Neuronal stem cell (in vitro differentiated cells): ENCODE data around the gene DEDD2.

Experiments used
- DNase-seq: peaks from one replicate; pipeline ENCODE4 v3.0.0-alpha.2; 2013; ENCODE audit warnings: low spot score
- H2AFZ ChIP-seq: one replicate; pipeline ENCODE4 v1.6.1; 2013; ENCODE audit warnings: mild to moderate bottlenecking, low read length, inconsistent platforms
- H2AK5ac ChIP-seq: 2 replicates; pipeline ENCODE4 v1.6.1; 2013; ENCODE audit warnings: low read depth, mild to moderate bottlenecking, inconsistent platforms, low read length, moderate library complexity, mixed read lengths
- H2BK120ac ChIP-seq: 2 replicates; pipeline ENCODE4 v1.6.1; 2013; ENCODE audit warnings: low read depth, mild to moderate bottlenecking, inconsistent platforms, low read length, moderate library complexity, mixed read lengths
- H2BK12ac ChIP-seq: one replicate; pipeline ENCODE4 v1.6.1; 2013; ENCODE audit warnings: low read length, inconsistent platforms
- H2BK15ac ChIP-seq: 2 replicates; pipeline ENCODE4 v1.6.1; 2013; ENCODE audit warnings: mild to moderate bottlenecking, low read length, inconsistent platforms, mixed read lengths
- H2BK5ac ChIP-seq: one replicate; pipeline ENCODE4 v1.6.1; 2013; ENCODE audit warnings: inconsistent platforms, mild to moderate bottlenecking, low read length, moderate library complexity
- H3K14ac ChIP-seq: one replicate; pipeline ENCODE4 v1.6.1; 2013; ENCODE audit warnings: low read length, inconsistent platforms
- H3K18ac ChIP-seq: 2 replicates; pipeline ENCODE4 v1.6.1; 2013; ENCODE audit warnings: low read length, inconsistent platforms
- H3K23ac ChIP-seq: 2 replicates; pipeline ENCODE4 v1.6.1; 2013; ENCODE audit warnings: low read depth, mild to moderate bottlenecking, mixed read lengths, low read length, inconsistent platforms; ENCODE audit not compliant: poor library complexity
- H3K27ac ChIP-seq: replicated peaks from 3 replicates; pipeline ENCODE4 v1.5.1; 2013; ENCODE audit warnings: low read length, inconsistent platforms
- H3K27me3 ChIP-seq, 3 experiments: 2 replicates each; pipeline ENCODE4 v1.6.1; 2013; ENCODE audit warnings: low read length in 3 of 3, mild to moderate bottlenecking in 2 of 3, inconsistent platforms in 1 of 3, low read depth in 1 of 3, mixed read lengths in 1 of 3, moderate library complexity in 1 of 3; ENCODE audit not compliant: control insufficient read depth in 3 of 3, insufficient read depth in 3 of 3
- H3K36me3 ChIP-seq, 2 donors: replicated peaks in 1 of 2; 2 replicates each; pipeline ENCODE4 v1.6.1; 2013; ENCODE audit warnings: low read length in 2 of 2; ENCODE audit not compliant: control insufficient read depth in 2 of 2, insufficient read depth in 2 of 2
- H3K4ac ChIP-seq: 2 replicates; pipeline ENCODE4 v1.6.1; 2013; ENCODE audit warnings: inconsistent platforms, mild to moderate bottlenecking, low read length, moderate library complexity
- H3K4me1 ChIP-seq, 2 donors: 1 replicate in 1 of 2; 2 replicates in 1 of 2; pipeline ENCODE4 v1.6.1; 2013; ENCODE audit warnings: low read length in 2 of 2, low read depth in 1 of 2; ENCODE audit not compliant: control insufficient read depth in 2 of 2, insufficient read depth in 1 of 2
- H3K4me2 ChIP-seq: one replicate; pipeline ENCODE4 v1.6.1; 2013; ENCODE audit warnings: mild to moderate bottlenecking, low read length, inconsistent platforms; ENCODE audit not compliant: insufficient read depth, poor library complexity, severe bottlenecking
- H3K4me3 ChIP-seq, 2 donors: 2 replicates each; pipeline ENCODE4 v1.5.1; 2013; ENCODE audit warnings: low read length in 2 of 2, mild to moderate bottlenecking in 2 of 2, inconsistent platforms in 1 of 2, moderate library complexity in 1 of 2
- H3K79me1 ChIP-seq: one replicate; pipeline ENCODE4 v1.6.1; 2013; ENCODE audit warnings: low read depth, mild to moderate bottlenecking, inconsistent platforms, low read length, moderate library complexity
- H3K9ac ChIP-seq: one replicate; pipeline ENCODE4 v1.6.1; 2013; ENCODE audit warnings: mild to moderate bottlenecking, low read depth, low read length, inconsistent platforms; ENCODE audit not compliant: poor library complexity
- H3K9me3 ChIP-seq, 2 donors: replicated peaks in 1 of 2; 2 replicates each; pipeline versions ENCODE3 to v1.6.1; 2013; ENCODE audit warnings: low read length in 2 of 2, mild to moderate bottlenecking in 2 of 2, inconsistent platforms in 1 of 2, low read depth in 1 of 2, mixed read lengths in 1 of 2, moderate library complexity in 1 of 2; ENCODE audit not compliant: control insufficient read depth in 2 of 2, insufficient read depth in 1 of 2
- H4K8ac ChIP-seq: one replicate; pipeline ENCODE4 v1.6.1; 2013; ENCODE audit warnings: low read depth, mild to moderate bottlenecking, inconsistent platforms, low read length, moderate library complexity
- H4K91ac ChIP-seq: one replicate; pipeline ENCODE4 v1.6.1; 2013; ENCODE audit warnings: low read length, low read depth, mild to moderate bottlenecking, inconsistent platforms; ENCODE audit not compliant: poor library complexity
- WGBS, 2 donors: extraction: QIAGEN DNeasy Blood & Tissue Kit; methylation state at CpG; one replicate each; pipeline ENCODE4 v1.1.7; 2013; ENCODE audit warnings: missing lambda C conversion rate in 2 of 2, mixed read lengths in 1 of 2; ENCODE audit not compliant: insufficient read length in 2 of 2, insufficient replicate concordance in 1 of 2; ENCODE audit errors: extremely low coverage in 2 of 2; 5-methylcytosine and 5-hydroxymethylcytosine counted together

Gene DEDD2

GRCh38 chr19:42219812-42220750, 2.6 kb upstream of the DEDD2 start, which contains the start of gene ZNF526:
TSS of gene ZNF526 (plus strand) at chr19:42220312. CDS start at chr19:42224404, 4,092 bp downstream.
- peak within 1 kb of the TSS; percentile 84 for H2AFZ ChIP-seq
- DNase-seq, result peak; percentile 99
- H2BK120ac ChIP-seq, result no peak within 1 kb of the TSS
- H2BK15ac ChIP-seq, result peak within 1 kb of the TSS; percentile 37
- no peaks in the 10 kb centered on the region for H3K27me3 ChIP-seq
- H3K36me3 ChIP-seq, result peaks cover 20 to 29% of the 10 kb centered on the region in 2 donors
- no peak within 1 kb of the TSS for H4K91ac ChIP-seq
- no peaks in the 10 kb centered on the region for H3K9me3 ChIP-seq
- WGBS, 2 donors, result no CpG with 5 or more reads among the region's 53 CpGs
- peak within 1 kb of the TSS; percentile 22 for H3K23ac ChIP-seq
- peak within 1 kb of the TSS; percentile 89 for H3K27ac ChIP-seq
- peak within 1 kb of the TSS; percentile 82 for H2BK5ac ChIP-seq
- no peak within 1 kb of the TSS for H3K4ac ChIP-seq
- H3K18ac ChIP-seq, result peak within 1 kb of the TSS; percentile 81
- peak within 1 kb of the TSS; percentile 74 for H2AK5ac ChIP-seq
- peak within 1 kb of the TSS; percentile 56 for H3K14ac ChIP-seq
- H3K4me2 ChIP-seq, result peak within 1 kb of the TSS; percentile 81
- H4K8ac ChIP-seq, result no peak within 1 kb of the TSS
- peaks cover 17% of the 10 kb centered on the region for H3K79me1 ChIP-seq
- H3K4me1 ChIP-seq, result peaks cover 14 to 19% of the 10 kb centered on the region in 2 donors
- H2BK12ac ChIP-seq, result no peak within 1 kb of the TSS
- H3K4me3 ChIP-seq, result peak within 1 kb of the TSS; percentile 66 to 90
- H3K9ac ChIP-seq, result peak within 1 kb of the TSS; percentile 88

- WGBS, 2 donors, result no CpG with 5 or more reads among the region's 79 CpGs
- peak overlapping the region; percentile 95 for H3K9ac ChIP-seq
- no peak overlapping the region for H2BK12ac ChIP-seq
- H3K18ac ChIP-seq, result peak overlapping the region; percentile 90
- no peak overlapping the region for H3K4ac ChIP-seq
- H2AK5ac ChIP-seq, result peak overlapping the region; percentile 73
- H3K23ac ChIP-seq, result peak overlapping the region; percentile 21
- H4K91ac ChIP-seq, result no peak overlapping the region
- H2BK5ac ChIP-seq, result peak overlapping the region; percentile 98
- H3K27ac ChIP-seq, result peak overlapping the region; percentile 88
- no peaks in the 10 kb centered on the region for H3K9me3 ChIP-seq
- peak overlapping the region; percentile 98 for H2BK120ac ChIP-seq
- peaks cover 19% of the 10 kb centered on the region for H3K79me1 ChIP-seq
- peak overlapping the region; percentile 85 for H3K4me2 ChIP-seq
- H3K27me3 ChIP-seq, result no peaks in the 10 kb centered on the region
- H3K4me3 ChIP-seq, result peak overlapping the region; percentile 85 to 93
- no peak overlapping the region for H4K8ac ChIP-seq
- peak overlapping the region; percentile 97 for H2BK15ac ChIP-seq
- no peak overlapping the region for H3K14ac ChIP-seq
- H3K4me1 ChIP-seq, result peaks cover 14 to 19% of the 10 kb centered on the region in 2 donors
- H3K36me3 ChIP-seq, result peaks cover 18 to 37% of the 10 kb centered on the region in 2 donors
- DNase-seq, result peak; percentile 72
- peak overlapping the region; percentile 96 for H2AFZ ChIP-seq
Measured at GRCh38 chr19:42216653-42217519, 591 bp downstream of the DEDD2 start.

GRCh38 chr19:42214810-42215485, 2.5 kb downstream of the DEDD2 start:
- H4K8ac ChIP-seq, result no peak overlapping the region
- no peak overlapping the region for H2AK5ac ChIP-seq
- no peak overlapping the region for H3K9ac ChIP-seq
- H3K27ac ChIP-seq, result no peak overlapping the region
- H3K18ac ChIP-seq, result no peak overlapping the region
- no peak overlapping the region for H3K4me2 ChIP-seq
- H2BK12ac ChIP-seq, result no peak overlapping the region
- H3K4ac ChIP-seq, result no peak overlapping the region
- no peak for DNase-seq
- no peak overlapping the region for H2BK120ac ChIP-seq
- no peaks in the 10 kb centered on the region for H3K9me3 ChIP-seq
- WGBS, 2 donors, result no CpG with 5 or more reads among the region's 11 CpGs
- H3K4me3 ChIP-seq, result no peak overlapping the region
- H3K4me1 ChIP-seq, result peaks cover 14 to 15% of the 10 kb centered on the region in 2 donors
- H3K36me3 ChIP-seq, result peaks cover 18 to 47% of the 10 kb centered on the region in 2 donors
- H2BK15ac ChIP-seq, result no peak overlapping the region
- no peak overlapping the region for H4K91ac ChIP-seq
- H3K14ac ChIP-seq, result no peak overlapping the region
- H3K79me1 ChIP-seq, result peaks cover 19% of the 10 kb centered on the region
- no peak overlapping the region for H2BK5ac ChIP-seq
- H3K27me3 ChIP-seq, result no peaks in the 10 kb centered on the region
- no peak overlapping the region for H3K23ac ChIP-seq
- no peak overlapping the region for H2AFZ ChIP-seq
